ENCODE measurements around the gene ALG10B.
"Not testable (repeated sequence)": the region's sequence is repeated elsewhere in the genome, so short reads cannot be mapped to it uniquely, and the experiment has no call there.

Gene ALG10B

GRCh38 chr12:38316391-38317129 is at the start of gene ALG10B:
Gene ALG10B (plus strand): TSS chr12:38316774. CDS start chr12:38316894, 120 bp downstream.
- peak; percentile 77 to 86 for DNase-seq (ENCODE audit: low read depth in 2 of 2)

GRCh38 chr12:38268612-38269011 is 48.0 kb upstream of the ALG10B start:
- DNase-seq (ENCODE audit: low read depth in 2 of 2) = no peak

GRCh38 chr12:38269897-38270296 is 46.7 kb upstream of the ALG10B start:
- no peak for DNase-seq (ENCODE audit: low read depth in 2 of 2)

GRCh38 chr12:38279756-38280155 is 36.8 kb upstream of the ALG10B start:
- DNase-seq (ENCODE audit: low read depth in 2 of 2) = no peak

- DNase-seq (ENCODE audit: low read depth in 2 of 2) = no peak
Measured at GRCh38 chr12:38282886-38283285, 33.7 kb upstream of the ALG10B start.

GRCh38 chr12:38289396-38289795 is 27.2 kb upstream of the ALG10B start:
- no peak for DNase-seq (ENCODE audit: low read depth in 2 of 2)

GRCh38 chr12:38291160-38291559 is 25.4 kb upstream of the ALG10B start:
- DNase-seq (ENCODE audit: low read depth in 2 of 2) = no peak

GRCh38 chr12:38302972-38303371 is 13.6 kb upstream of the ALG10B start:
- not testable (repeated sequence) for DNase-seq (ENCODE audit: low read depth in 2 of 2)

- DNase-seq (ENCODE audit: low read depth in 2 of 2) = not testable (repeated sequence)
Measured at GRCh38 chr12:38321966-38322365, 5.4 kb downstream of the ALG10B start.

GRCh38 chr12:38324912-38325311 is 8.3 kb downstream of the ALG10B start:
- no peak for DNase-seq (ENCODE audit: low read depth in 2 of 2)

- DNase-seq (ENCODE audit: low read depth in 2 of 2) = no peak
Measured at GRCh38 chr12:38327356-38327755, 10.8 kb downstream of the ALG10B start.

- no peak for DNase-seq (ENCODE audit: low read depth in 2 of 2)
Measured at GRCh38 chr12:38328306-38328895, 11.8 kb downstream of the ALG10B start.

- DNase-seq (ENCODE audit: low read depth in 2 of 2) = not testable (repeated sequence)
Measured at GRCh38 chr12:38330414-38330813, 13.8 kb downstream of the ALG10B start.

- no peak for DNase-seq (ENCODE audit: low read depth in 2 of 2)
Measured at GRCh38 chr12:38332814-38333213, 16.2 kb downstream of the ALG10B start.

GRCh38 chr12:38342444-38342843 is 25.9 kb downstream of the ALG10B start:
- no peak for DNase-seq (ENCODE audit: low read depth in 2 of 2)

GRCh38 chr12:38343256-38343655 is 26.7 kb downstream of the ALG10B start:
- DNase-seq (ENCODE audit: low read depth in 2 of 2) = not testable (repeated sequence)

- DNase-seq (ENCODE audit: low read depth in 2 of 2) = not testable (repeated sequence)
Measured at GRCh38 chr12:38343916-38344315, 27.3 kb downstream of the ALG10B start.

- no peak for DNase-seq (ENCODE audit: low read depth in 2 of 2)
Measured at GRCh38 chr12:38350342-38351174, 34.0 kb downstream of the ALG10B start.

GRCh38 chr12:38351175-38351508 is 34.6 kb downstream of the ALG10B start:
- DNase-seq (ENCODE audit: low read depth in 2 of 2) = not testable (repeated sequence)

- DNase-seq (ENCODE audit: low read depth in 2 of 2) = no peak
Measured at GRCh38 chr12:38367506-38367905, 50.9 kb downstream of the ALG10B start.

GRCh38 chr12:38370311-38370710 is 53.7 kb downstream of the ALG10B start:
- DNase-seq (ENCODE audit: low read depth in 2 of 2) = no peak

- no peak for DNase-seq (ENCODE audit: low read depth in 2 of 2)
Measured at GRCh38 chr12:38373784-38374183, 57.2 kb downstream of the ALG10B start.

- no peak for DNase-seq (ENCODE audit: low read depth in 2 of 2)
Measured at GRCh38 chr12:38374751-38375150, 58.2 kb downstream of the ALG10B start.

Measured in stimulated activated CD8-positive, alpha-beta memory T cell treated with anti-CD3 and anti-CD28 coated beads, Interleukin-15, amount 100 ng/mL, for 4 hours (primary cell).